HG02885 (cell line): ENCODE measurements around the gene KIF6.
"Not testable (repeated sequence)": the region's sequence is repeated elsewhere in the genome, so short reads cannot be mapped to it uniquely, and the experiment has no call there.

Experiments used
- ATAC-seq: cut with Tn5 transposase; IDR thresholded peaks from one replicate; pipeline ENCODE4 v1.9.1; 2021; ENCODE audit warnings: mild to moderate bottlenecking; ENCODE audit not compliant: unreplicated experiment, poor library complexity

Gene KIF6

DNA sequence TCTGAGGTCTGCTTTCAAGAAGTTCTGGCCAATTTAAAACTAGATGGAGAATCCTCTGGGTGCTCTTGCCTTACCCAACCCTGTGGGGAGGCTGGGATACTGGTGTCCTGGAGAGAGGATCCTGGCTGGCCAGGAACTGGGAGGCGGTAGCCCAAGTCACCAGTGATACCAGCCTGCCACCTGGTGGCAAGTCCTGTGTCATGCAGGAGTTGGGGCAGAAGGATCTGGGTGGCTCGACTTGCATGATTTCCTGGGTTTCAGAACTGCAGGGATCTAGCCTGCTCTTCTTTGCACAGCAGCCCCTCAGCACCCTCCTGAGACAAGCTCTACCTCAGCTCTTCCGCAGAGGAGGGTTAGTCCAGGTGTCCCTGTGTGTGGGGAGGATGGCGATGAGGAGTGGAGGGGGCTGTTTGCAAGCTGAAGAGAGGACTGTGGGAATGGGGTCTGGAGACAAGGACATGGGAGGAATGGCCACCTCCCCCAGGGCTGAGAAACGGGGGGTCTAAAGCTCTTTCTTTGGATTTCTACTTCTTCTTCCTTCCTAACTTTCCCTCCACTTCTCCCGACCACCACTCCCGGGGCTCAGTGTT, 415.2 kb downstream of the KIF6 start:
- peak; percentile 55 for ATAC-seq

DNA sequence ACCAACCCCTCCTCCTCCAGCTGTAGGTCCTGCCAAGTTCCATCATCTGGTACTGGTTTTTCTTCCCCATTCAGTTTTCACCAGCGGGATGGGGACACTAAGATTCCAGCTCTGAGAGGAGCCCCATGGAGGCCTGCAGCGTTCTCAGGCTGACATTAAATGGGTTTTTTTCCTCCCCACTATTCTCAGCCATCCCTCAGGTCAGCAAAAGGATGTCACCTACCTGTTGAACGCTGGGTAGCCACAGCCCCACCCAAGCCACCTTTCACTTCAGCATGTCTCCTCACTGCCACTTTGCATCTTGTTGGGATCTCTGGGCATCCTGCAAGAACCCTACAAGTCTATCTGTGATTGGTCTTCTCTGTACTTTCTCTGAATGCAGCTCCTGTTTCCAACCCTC, 417.7 kb downstream of the KIF6 start:
- no peak for ATAC-seq

DNA sequence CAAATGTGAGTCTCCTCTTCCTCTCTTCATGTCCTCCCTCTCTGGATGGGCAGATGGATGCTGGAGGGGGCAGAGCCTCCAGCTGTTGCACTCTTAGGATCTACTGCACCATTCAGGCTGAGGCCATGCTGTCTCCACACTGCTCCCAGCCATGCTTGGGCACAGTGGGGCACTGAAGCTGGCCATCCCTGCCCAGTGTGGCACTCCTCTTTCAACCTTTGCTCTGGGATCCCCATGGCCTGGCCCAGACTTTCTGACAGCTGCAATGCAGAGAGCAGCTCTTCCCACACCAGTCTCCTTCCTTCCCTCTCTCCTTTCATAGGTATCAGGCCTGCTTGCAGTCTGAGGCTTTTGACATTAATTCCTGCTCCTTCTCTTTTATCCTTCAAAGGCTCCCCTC, 420.3 kb downstream of the KIF6 start:
- no peak for ATAC-seq

DNA sequence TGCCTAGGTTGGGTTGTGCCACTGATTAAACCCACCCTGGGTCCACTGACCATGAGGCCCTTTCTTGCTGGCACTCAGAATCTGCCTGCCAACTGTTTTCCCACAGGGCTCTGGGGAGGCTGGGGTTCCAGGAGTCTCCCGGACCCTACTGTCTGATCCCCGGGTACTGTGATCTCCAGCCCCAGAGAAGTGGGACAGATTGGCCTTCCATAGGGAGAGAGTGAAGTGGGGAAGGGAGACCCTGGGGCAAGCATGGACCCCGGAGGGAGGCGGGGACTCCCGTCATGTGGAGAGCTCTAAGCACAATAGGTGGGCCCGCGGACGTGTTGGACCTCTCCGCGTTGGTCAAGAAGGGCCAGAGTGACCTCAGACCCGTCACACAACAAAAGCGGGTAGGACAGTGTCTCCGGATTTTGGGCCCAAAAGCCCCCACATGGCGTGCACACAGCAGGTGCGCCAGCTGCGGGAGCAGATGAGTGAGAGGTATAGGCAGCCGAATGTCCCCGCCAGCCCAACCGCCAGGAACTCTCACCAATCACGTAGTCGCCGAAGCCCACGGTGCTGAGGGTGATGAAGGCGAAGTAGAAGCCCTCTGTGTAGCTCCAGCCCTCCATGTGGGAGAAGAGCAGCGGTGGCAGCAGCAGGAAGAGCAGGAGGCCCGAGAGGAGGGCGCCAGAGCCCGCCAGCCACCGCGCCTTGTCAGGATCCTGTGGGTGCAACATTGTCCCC, 421.6 kb downstream of the KIF6 start:
- ATAC-seq: no peak

DNA sequence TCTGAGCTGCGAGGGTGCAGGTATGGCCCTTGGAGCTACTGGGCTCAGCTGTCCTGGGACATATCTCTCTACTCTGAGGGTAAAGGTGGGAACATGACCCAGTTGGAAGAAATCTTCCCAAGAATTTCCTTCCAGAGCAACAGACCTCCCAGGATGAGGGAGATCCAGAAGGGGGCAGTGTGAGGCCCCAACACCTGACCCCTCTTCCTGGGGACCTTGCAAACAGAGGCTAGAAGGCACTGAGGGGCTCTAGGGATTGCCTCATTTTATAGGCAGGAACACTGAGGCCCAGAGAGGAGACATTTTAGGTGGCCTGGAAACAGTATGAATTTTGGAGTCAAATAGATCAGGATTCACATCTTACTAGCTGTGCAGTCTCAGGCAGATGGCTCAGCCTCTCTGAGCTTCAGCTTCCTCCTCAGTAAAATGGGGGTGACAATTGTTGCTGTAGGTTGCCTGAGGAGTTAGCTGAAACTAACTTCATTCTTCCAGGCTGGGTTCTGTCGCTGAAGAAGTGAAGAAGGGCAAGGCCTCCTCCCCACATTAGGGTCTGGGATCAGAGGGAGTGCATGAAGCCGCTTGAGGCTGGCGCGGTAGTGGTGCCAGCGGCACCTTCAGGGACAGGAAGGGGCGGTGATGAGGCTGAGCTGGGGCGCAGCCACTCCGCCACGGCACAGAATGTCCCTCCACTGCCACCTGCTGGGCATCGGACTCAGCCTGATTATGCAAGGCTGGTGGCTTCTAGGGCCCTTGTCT, 422.4 kb downstream of the KIF6 start:
- peak; percentile 95 for ATAC-seq

DNA sequence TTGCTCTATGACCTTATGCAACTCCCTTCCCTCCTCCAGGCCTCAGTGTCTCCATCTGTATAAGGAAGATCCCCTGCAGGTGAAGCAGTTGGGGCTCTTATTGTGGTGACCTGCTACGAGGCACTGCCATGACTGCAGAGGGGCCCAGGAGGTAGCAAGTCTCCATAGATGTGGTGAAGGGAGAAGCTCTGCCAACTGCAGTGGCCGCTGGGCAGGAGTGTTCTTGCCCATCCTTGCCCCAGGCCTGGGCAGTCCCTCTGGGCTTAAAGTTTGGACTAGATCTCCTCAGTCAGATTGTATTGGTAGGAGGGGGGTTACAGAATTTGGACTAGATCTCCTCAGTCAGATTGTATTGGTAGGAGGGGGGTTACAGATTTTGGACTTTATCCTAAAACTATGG, 423.2 kb downstream of the KIF6 start:
- no peak for ATAC-seq

DNA sequence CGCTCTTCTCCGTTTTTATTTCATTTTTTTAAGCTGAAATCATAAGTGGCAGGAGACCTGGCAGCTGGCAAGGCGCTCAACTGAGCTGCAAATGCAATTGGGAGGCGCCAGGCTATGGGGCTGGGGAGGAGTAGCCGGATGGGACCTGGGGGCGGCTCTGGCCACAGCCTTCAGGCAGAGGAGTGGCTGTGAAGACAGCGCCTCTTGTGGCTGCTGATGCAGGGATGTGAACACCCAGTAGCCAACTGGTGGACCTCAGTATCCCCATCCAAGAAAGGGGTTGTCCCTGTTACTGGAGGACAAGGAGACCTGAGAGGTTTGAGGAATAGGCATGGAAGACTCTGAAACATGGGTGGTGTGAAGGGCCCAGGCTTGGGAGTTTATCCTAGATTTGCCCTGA, 423.6 kb downstream of the KIF6 start:
- ATAC-seq: no peak

DNA sequence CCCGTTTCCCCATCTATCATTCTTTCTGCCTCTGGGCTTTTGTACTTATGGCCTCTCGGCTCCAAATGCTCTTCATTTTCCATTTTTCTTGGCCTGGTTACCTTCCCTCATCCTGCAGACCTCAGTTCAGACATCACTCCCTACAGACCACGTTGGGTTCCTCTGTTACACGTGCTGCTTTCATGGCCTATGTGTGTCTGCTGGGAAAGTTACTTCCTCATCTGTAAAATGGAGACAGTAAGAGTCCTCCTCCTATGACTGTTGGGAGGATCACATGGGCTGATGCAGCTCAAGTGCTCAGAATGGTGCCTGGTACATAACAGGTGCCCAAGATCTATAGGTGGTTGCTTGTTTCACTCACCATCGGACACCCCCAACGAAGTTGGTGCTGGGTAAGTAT, 424.5 kb downstream of the KIF6 start:
- ATAC-seq: no peak

DNA sequence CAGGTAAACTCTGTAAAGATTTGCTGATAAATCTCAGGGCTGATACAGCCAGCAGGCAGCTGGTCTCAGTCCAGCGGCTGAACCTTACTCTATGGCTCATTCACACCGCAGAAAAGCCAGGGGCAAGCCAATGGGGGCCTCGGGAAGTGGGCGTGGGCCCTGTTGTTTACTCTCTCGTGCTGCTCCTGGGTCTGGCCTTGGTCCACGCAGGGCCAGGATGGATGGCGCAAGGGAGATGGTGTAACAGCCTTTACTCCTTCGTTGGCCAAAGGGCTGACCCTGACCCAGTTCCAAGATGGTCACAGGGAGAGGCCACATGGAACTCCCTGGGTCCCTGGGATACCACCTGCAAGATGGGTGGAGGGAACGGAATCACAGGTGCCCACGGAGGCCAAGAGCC, 427.1 kb downstream of the KIF6 start:
- ATAC-seq: no peak

DNA sequence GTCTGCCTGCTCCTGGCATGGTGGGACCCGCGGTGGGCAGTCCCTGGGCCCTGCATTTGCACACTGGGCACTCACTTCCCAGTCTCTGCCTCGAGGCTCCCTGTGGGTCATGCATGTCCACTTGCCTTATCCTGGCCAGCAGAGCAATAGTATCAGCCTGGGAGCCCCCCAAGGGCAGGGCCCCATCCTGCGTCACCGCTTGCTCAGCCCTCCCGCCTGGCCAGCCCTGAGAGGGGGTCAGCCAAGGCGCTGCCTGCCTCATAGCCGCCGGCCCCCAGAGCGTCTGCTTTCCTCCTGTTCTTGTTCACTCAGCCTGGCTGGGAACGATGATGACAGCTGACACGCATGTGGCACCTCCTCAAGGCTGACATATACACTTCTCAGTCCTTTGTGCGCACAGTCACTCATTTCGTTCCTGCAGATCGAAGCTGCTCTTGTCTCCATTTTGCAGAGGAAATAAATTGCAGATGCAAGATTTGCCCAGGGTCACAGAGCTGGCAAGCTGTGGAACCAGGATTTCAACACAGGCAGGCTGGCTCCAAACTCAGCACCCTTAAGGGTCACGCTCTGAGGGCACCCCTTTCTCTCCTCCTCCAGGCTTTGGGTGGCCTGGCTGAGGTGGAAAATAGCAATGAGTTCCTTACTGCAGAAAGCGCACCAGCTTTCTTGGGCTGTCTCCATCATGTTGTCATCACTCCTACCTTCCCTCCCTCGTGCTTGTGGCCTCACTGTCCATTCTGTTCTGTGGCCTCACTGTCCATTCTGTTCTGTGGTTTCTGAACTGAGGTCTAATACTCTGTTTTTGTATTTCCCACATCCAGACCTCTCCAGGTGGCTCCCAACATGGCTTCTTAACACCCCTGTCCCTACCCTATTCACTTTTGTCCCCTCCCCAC, 428.2 kb downstream of the KIF6 start:
- no peak for ATAC-seq

DNA sequence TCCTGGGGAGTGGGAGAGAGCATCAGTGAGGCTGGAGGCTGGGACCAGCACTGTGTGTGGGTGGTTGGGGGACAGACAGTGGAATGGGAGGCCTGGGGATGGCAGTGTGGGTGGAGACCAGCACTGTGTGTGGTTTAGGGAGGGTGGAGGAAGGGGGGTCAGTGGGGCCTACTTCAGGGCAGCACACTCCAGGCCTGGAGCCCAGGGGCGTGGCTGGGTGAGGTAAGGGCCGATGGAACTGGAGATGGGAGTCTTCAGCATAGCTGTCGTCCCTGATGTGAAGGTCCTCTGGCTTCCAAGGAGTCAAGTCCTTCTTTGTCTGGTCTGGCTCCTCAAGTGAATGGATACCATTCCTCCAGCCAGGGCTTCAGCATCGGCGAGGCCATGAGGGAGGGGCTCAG, 429.6 kb downstream of the KIF6 start:
- ATAC-seq: no peak

DNA sequence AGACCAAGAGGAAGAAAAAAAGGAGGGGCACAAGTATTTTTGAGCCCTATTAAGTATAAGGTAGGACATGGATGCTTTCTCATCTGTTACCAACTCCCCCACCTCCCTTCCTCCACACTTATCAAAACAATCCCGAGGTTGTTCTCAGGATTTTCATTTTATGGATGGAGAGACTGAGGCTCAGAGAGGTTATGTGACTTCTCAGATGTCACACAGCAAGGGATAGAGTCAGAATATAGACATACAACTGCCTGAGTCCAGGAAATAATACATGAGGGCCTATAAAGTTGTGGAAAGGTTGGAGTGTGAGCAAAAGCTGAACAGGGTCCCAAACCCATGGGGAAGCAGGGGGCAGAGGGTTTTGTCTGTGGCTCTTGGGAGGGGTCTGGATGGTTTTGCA, 430.3 kb downstream of the KIF6 start:
- ATAC-seq: no peak

DNA sequence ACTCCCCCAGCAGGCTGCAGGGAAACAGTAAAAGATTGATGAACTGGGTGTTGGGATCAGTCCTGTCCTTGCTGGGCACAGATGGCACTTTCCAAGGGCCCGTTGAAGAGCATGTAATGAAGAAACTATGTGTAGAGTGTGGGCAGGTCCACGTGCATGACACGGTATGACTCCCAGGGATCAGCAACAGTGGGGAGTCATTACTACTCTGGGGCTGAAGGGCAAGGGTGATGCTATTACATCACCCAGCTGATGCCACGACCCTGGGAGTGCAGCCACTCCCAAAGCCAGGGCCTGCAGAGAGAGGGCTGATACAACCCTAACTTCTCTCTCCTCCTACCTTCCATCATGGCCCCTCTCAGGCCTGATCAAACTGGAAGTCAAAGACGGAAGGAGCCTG, 431.1 kb downstream of the KIF6 start:
- no peak for ATAC-seq

DNA sequence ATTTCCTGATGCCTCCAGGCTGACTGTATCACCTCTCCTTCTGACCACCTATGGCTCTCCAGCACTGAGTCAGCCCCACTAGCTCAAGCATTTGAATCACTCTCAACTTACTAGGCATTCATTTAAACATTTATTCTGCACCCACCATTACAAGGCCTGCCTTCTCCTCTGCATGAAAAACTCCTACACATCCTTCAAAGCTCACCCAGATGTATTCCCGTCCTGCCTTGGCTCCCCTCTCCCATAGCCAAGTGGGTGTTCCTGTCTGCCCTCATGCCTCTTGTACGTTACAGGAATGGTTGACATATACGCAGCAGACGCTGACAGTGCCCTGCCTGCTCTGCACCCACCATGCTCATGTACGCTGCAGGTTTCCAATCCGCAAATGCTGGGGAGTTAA, 432.6 kb downstream of the KIF6 start:
- no peak for ATAC-seq

DNA sequence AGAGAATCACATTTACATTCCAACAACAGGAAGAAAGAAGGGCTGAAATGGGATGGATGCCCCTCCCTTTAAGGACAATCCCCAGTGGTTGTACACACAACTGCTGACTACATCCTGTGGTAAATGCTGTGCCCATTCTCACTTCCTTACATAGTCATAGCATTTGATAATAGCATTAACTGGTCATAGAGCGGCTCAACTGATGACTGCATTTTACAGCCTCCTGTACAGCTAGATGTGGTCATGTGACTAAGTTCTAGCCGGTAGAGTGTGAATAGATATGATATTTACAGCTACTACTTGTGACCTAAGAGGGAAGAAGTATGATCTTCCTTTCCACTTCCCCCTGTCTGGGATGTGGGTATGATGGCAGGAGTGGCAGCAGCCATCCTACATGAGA, 435.7 kb downstream of the KIF6 start:
- ATAC-seq: no peak

DNA sequence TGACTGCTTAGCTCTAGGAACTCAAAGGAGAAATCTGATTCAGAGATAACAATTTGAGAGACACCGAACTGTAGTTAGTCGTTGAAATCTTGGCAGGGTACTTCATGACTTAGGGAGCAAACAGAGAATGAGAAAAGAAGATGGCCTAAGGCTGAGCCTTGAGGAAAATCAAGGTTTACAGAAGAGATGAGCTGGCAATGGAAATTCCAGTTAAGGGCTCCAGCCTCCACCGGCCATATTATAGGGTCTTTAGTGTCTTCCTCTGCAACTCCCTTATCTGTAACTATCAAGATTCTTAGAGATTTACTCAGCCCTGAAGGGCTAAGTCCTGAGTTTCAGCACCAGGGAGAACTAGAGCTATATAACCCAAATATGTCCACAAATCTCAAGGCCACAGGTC, 437.6 kb downstream of the KIF6 start:
- ATAC-seq: no peak

DNA sequence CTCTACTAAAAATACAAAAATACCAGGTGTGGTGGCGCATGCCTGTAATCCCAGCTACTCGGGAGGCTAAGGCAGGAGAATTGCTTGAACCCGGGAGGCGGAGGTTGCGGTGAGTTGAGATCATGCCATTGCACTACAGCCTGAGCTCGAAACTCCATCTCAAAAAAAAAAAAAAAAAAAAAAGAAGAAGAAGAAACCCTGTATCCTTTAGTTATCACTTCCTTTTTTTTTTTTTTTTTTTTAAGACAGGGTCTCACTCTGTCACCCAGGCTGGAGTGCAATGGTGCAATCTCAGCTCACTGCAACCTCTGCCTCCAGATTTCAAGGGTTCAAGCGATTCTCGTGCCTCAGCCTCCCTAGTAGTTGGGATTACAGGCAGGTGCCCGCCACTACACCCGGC, 438.6 kb downstream of the KIF6 start:
- not testable (repeated sequence) for ATAC-seq

DNA sequence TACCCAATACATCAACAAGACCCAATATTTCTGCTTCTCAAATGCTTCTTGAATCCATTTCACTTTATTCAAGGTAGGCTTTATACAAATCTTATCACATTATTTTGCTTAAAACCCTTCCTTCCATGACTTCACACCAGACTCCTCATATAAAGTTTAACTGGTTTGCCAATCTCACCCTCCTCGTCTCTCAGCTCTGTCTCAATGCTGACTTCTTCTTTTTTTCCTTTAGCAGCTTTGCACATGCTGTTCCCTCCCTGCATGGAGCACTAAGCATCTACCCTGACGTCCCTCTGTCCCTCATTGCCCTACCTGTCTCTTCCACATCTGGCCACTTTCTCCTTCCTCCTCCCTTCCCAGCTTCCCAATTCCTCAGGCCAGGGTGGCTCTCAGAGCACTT, 442.4 kb downstream of the KIF6 start:
- no peak for ATAC-seq

DNA sequence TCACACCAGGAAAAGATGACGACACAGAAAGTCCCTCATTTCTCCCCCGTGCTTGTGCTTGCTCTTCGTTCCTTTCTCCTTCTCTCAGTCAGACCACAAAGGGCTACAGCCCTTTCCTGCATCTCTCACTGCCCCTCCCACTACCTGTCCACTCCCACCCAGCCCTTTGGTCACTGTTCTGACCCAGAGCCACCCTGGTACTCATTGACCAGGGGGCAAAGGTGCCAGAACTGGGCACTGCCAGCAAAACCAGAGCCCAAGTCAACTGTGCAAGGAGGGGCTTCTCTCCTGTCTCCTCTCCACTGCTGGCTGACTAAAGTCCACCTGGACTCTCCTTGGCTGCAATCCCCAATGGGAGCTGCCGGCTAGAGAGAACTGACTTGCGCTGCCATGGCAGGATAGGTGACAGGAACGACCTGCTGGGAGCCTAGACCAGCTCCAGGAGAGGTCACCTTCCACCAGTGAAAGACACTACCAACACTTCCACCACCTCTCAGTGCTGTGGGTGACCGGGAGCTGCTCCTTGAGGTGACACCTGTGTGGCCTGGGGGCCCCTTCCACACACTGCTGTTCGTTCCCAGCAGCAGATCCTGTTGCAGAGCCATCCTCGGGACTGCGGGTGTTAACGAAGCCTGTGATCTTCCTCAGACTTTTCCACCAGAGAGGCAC, 443.8 kb downstream of the KIF6 start:
- ATAC-seq: no peak

DNA sequence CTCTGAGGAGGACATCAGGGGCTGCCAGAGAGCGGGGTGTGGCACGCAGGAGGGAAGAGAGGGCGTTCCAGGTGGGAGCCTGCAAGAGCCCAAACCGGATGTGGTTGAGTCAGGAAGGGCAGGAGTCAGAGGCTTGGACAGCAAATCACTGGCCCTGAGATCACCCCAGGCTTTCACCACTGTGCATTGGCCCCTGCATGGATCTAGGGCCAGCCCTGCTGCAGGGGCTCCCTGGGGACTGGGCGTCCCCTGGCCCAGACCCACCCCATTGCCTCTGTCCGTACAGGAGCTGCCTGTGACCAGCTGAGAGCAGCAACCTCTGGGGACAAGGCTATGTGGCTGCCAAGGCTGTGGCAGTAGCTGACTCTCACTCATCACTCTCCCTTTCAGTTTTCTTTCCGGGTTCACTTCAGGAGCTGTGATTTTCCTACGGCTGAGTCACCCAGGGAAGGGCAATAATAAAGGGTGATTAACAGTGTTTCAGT, 444.9 kb downstream of the KIF6 start:
- ATAC-seq: no peak
